ENCODE results near the gene MAPK8IP1.
"Not testable (repeated sequence)": the region's sequence is repeated elsewhere in the genome, so short reads cannot be mapped to it uniquely, and the experiment has no call there.

MAPK8IP1 gene

DNA sequence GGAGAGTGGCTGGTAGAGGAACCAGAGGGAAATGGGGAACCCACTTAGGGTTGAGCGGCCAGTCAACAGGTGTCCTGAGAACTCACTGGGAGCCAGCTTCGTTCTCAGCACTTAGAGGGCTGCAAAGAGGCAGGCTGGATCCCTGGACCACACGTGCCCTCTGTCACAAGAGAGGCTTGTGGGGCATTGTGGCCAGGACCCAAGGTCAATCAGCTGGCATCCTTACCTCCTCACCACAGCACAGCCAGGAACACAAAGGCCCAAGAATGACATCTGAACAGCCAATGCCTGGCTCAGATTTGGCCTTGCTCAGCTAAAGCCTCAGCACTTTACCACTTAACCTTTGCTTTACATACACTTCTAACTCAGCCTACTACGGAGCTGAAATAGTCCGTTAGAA lies 7.4 kb downstream of the MAPK8IP1 start:
- DNase-seq, result no peak

DNA sequence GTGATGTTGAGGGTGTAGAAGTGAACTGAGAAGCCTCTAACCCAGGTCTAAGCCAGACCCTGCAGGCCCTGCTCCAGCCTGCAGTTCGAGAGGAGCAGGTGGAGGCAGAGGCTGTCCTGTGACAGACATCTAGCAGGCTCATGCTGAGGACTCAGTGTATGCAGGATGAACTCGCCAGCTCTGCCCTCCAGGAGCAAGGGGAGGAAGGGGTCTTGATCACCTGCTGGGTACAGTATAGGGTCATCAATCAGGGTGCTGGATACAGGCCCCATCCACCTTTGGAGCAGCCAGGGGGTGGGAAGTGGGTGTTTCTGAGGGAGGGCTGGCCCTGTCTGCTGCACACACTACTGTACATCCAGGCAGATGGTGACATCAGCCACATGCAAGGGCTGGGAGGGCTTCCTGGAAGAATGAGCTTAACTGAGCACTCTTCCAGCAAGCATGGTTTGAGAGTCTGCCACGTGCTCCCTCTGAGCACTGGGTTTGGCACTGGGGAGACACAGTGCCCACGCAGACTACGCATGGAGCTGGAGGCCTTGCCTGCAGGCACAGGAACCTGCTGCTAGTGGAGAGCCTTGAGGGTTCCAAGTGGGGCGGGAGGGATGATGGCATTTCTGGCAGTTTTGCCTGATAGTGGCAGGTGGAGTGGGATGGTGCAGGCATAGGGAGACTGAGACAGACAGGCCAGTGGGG lies 9.2 kb downstream of the MAPK8IP1 start:
- DNase-seq, result no peak

DNA sequence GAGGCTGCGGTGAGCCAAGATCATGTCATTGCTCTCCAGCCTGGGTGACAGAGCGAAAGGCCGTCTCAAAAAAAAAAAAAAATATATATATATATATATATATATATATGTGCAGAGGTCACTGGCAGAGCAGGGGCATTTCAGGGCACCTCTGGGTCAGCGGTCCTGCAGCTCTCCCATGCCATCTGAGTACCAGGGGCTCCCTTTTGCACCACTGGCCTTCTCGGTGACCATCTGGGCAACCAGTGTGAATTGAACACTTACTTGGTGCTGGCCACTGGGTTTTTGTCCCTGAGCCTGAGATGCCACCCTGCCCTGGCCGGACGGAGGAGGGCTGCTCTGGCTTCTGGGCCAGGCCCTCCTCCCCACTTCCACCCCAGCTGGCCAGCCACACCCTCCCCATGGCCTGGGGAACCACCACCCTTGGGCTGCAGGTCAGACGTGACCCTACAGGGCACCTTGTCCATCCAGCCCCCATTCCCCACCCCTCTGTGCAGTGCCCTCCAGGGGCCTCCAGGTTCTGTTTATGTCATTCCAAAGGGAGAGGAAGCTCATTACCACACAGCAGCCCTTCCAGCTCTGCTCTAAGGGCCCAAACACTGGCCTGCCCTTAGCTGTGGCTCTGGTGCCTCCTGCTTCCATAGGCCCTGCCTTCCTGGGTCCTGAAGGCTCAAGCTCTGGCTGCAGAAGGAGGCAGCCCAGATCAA lies 10.3 kb downstream of the MAPK8IP1 start:
- no peak for DNase-seq

DNA sequence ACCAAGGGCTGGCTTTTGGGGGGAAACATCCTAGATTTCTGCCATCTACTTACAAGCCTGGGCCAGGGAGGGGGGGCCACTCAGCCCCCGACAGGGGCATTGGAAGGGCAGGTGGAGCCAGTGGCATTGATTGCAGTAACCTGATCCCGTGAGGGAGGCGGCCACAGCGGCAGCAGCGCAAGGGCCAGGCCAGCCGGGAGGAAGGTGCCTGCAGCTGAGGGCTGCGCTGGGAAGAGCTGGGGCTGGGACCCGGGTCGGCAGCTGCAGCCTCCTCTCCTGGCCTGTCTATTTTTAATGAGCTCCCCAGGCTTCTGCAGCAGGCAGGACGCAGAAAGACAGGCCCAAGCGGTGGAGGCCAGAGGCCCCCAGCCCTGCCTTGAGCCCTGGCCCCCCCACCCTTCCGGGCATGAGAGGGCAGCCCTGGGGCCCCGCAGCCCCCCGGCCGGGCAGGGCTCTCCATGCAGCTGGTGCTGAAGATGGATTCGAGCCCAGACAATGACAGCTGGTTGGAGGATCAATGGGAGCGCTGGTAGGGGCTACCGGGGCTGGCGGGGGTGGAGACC lies 11.1 kb downstream of the MAPK8IP1 start:
- no peak for DNase-seq

DNA sequence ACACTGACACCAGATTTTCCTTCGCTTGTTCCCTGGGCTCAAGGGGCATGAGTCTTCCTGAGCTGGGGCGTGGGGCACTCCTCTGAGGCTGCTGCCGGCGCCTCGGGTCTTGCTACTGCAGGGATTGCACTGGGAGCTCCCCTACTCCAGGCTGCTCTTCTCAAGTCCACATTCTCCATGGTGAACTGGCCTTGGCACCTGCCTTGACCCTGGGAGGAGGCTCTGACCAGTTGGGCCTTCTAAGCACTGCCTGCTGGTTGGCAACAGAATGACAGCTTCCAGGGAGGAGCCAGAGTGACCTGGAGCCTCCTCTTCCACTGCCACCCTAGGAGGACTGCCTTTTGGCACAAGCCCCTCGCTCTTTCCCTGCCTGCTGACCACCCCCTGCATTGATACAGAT lies 12.1 kb downstream of the MAPK8IP1 start:
- DNase-seq, result no peak

DNA sequence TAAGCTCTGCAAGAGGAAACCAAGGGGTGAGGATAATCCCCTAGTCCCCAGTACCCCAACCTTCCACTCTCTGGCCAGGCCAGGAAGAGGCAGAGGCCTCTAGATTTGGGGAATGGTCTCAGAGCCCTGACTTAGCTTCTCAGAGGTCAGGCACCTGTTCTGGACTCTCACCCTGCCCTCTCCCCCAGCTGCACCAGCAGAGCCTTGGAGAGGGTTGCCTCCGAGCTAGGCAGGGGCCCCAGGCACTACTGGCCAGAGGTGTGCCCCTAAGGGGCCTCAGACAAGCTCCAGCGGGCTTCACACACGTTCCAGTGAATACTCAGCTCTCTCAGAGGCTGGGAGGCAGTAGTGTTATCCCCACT lies 13.6 kb downstream of the MAPK8IP1 start:
- DNase-seq, result no peak

DNA sequence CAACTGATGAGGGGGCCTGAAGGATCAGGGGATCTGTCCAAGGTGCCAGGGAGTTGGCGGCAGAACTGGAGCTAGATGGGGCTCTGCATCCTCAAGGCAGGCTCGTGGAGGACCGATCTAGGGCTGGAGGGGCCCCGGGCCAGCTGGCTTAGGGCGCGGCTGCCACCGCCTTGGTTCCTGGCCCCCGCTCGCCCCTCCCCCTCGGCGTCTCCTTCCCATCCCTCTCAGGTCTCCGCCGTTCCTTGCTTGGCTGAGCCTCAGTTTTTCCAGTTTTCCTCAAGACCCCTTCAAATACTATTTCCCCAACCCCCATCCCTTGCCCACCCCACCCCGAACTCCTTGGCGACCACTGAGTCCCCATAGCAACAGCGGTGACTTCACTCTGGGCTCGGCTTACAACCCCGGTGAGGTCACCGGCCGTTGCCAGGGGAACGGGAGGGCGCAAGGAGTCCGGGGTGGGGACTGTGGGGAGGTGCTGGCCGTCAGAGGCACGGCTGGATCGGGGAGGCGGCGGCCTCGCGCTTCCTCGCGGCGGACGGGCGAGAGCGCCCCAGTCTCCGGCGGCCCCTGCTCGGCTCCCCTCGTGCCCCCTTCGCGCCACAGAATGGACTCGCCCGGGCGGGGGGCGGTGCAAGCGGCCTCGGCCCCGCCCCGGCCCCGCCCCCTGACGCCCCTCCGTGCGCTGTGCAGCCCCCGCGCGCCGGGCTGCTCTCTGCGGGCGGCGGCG lies 14.2 kb downstream of the MAPK8IP1 start:
- peak; percentile 67 for DNase-seq

DNA sequence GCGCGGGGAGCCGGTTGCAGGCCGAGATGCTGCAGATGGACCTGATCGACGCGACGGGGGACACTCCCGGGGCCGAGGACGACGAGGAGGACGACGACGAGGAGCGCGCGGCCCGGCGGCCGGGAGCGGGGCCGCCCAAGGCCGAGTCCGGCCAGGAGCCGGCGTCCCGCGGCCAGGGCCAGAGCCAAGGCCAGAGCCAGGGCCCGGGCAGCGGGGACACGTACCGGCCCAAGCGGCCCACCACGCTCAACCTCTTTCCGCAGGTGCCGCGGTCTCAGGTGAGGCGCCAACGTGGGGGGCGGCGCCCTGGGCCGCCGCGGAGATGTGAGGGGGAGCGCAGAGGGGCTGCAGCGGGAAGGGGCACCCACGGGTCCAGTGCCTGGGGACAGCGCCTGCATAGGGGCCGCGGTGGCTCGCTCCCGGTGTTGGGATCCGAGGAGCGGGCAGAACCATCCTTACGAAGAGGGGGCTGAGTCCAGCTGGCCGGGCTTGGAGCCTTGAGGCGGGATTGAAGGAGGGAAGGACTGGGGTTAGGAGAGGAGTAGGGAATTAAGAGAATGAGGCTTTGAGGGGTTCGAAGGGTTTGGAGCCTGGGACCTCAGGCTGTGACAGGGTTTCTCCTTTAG lies 14.8 kb downstream of the MAPK8IP1 start:
- DNase-seq, result not testable (repeated sequence)

DNA sequence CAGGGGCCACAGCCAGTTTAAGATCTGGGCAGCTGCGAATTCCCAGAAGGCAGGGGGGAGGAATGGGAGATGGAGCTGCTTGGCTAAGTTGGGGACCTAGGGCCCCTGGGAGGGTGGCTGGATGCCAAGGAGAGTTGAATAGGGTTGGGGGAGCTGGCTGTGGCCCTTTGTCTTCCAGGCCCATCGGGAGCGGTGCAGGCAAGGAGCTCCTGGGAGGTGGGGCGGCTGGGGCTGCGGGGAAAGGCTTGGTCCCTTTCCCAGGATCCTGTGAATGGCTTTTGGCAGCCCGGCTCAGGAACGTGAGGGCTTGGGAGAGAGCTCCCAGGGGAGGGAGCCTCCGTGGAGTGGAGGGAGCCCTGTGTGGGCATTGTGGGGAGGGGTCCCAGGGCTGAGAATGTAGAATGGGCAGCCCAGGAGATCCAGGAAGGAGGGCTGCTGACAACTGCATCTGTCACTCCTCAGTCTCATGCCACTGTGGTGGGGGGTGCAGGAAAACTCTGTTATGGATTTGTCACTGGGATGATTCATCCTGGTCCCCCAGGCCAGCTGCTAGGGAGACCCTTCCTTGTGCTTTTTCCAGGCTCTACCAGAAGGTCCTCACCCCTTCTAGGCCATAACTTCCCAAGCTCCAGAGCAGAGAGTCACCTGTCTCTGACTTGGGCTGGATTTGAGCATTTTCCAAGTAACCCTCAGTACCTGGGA lies 15.6 kb downstream of the MAPK8IP1 start:
- DNase-seq, result no peak

DNA sequence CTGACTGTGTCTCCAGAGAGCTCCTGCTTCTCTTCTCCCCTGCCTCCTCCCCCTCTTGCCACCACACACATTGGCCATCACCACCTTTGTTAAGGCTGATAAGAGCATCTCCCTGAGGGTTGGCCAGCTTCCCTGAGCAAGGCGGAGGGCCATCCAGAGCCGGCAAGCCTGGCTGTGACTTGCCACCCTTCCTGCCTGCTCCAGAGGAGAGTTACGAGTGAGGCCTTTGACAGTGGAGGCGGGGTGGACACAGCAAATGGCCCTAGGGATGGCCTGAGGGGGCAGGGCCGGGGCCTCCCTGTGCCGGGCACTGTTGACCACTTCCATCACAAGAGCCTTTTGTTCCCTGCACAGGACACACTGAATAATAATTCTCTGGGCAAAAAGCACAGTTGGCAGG lies 16.2 kb downstream of the MAPK8IP1 start:
- no peak for DNase-seq

DNA sequence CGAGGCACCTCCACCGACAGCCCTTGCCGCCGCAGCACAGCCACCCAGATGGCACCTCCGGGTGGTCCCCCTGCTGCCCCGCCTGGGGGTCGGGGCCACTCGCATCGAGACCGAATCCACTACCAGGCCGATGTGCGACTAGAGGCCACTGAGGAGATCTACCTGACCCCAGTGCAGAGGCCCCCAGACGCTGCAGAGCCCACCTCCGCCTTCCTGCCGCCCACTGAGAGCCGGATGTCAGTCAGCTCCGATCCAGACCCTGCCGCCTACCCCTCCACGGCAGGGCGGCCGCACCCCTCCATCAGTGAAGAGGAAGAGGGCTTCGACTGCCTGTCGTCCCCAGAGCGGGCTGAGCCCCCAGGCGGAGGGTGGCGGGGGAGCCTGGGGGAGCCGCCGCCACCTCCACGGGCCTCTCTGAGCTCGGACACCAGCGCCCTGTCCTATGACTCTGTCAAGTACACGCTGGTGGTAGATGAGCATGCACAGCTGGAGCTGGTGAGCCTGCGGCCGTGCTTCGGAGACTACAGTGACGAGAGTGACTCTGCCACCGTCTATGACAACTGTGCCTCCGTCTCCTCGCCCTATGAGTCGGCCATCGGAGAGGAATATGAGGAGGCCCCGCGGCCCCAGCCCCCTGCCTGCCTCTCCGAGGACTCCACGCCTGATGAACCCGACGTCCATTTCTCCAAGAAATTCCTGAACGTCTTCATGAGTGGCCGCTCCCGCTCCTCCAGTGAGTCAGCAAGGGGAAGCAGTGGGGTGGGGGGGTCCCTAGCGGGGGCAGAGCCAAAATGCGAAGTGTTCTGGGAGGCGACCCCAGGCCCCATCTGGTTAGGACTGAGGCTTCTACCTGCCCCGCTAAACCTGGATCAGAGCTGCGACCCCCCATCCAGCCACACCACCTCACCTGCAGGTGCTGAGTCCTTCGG lies 17.3 kb downstream of the MAPK8IP1 start:
- no peak for DNase-seq

DNA sequence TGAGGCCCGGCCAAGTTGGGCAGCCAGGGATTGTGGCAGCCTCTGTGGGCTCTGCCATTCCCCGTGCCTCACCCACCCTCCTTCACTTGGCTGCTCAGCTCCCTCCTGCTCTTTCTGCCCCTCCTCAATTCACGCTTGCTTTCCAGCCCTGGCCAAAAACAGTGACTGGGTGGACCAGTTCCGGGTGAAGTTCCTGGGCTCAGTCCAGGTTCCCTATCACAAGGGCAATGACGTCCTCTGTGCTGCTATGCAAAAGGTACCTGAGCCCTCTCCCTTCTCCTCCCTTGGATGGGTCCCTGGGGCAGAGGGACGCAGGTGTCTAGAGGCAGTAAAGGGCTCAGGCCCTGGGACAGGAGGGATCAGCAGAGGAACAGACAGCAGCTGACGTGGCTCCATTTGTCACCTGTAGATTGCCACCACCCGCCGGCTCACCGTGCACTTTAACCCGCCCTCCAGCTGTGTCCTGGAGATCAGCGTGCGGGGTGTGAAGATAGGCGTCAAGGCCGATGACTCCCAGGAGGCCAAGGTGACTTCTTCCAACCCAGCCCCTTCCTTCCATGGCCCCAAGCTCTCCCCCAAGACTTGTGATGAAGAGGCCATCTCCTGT lies 19.0 kb downstream of the MAPK8IP1 start:
- DNase-seq, result no peak

DNA sequence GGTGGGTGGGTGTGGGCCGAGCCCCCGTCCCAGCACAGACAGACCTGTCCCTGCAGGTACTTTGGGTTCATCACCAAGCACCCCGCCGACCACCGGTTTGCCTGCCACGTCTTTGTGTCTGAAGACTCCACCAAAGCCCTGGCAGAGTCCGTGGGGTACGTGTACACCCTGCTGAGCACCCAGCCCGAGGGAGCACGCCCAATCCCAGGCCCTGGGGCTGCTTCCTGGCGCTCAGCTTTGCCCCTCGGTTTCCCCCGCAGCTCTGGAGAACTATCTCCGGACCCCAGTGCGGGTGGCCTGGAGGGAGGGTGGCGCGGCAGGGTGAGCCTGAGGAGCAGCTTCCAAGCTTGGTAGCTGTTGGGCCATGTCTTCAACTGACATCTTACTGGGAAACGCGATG lies 19.6 kb downstream of the MAPK8IP1 start:
- DNase-seq, result no peak

DNA sequence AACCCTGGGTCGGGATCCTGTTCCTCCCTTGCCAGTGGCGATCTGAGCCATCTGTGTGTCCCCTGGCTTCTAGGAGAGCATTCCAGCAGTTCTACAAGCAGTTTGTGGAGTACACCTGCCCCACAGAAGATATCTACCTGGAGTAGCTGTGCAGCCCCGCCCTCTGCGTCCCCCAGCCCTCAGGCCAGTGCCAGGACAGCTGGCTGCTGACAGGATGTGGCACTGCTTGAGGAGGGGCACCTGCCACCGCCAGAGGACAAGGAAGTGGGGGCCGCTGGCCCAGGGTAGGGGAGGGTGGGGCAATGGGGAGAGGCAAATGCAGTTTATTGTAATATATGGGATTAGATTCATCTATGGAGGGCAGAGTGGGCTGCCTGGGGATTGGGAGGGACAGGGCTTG lies 20.1 kb downstream of the MAPK8IP1 start:
- DNase-seq, result not testable (repeated sequence)

DNA sequence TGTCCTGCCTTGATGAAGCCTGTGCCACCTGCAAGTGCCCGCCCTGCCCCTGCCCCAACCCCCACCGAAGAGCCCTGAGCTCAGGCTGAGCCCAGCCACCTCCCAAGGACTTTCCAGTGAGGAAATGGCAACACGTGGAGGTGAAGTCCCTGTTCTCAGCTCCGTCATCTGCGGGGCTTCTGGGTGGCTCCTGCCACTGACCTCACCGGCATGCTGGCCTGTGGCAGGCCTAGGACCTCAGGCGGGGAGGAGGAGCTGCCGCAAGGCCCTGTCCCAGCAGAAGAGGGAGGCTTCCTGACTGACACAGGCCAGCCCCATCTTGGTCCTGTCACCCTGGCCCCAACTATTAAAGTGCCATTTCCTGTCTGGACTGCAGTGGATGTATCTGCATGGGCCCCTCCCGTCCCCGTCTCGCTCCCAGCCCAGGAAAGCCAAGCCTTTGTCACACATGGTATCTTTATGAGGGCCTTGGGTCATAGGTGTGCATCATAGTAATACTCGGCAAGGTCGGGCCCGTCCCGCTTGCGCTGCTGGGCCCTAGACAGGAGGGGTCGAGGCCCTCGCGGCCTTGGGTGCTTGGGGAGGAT lies 20.7 kb downstream of the MAPK8IP1 start:
- DNase-seq, result no peak

DNA sequence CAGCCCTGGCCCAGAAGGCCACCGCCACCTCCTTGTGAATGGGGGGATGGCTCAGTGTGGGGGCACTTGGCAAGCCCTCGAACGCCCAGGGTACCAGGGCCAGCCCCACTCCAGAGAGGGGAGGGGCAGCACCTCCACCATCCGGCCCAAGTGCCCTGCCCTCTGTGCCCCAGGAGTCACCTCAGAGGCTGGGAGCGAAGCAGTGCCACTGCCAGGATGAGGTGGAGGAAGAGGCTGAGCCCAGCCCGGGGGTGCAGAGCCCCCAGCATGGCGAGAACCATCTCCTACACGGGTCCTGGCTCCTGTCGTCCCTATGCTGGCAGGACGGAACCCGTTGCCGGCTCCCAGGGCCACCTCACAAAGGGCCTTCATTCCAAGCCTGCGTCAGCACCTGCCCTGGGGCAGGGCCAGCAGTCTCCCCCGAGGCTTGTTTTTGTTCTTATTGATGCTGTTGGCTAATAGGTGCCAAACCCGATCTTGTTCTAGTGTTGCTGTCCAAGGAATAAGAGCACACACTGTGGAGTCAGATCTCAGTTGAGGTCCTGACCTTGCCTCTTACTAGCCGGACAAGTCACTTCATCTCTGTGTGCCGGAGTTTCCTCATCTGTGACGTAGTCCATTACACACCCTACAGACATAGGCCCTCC lies 21.6 kb downstream of the MAPK8IP1 start, which contains the start of gene FREY1:
Gene FREY1 (minus strand): TSS at position 307 of the 647 bp plus-strand sequence. CDS start 26 bp downstream, at position 281.
- no peak for DNase-seq

DNA sequence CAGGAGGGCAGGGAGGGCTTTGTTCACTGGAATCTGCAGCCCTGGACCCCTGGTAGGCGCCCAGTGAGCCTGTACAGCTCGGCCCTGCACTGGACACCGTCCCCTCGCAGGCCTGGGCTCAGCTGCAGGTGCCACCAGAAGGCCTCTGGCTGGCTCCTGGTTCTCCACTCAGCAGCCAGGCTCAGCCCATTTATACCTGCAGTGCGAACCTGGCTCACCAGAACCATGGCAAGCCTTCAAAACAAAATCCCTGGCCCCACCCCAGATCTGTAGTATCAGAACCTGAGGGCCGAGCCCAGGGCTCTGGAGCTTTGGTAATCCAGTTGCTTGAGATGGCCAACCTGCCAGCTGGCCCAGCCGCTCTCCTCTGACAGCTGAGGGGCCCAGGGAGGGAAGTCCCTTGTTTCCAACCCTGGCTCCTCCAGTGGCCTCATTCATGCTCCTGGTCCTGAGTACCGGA lies 22.5 kb downstream of the MAPK8IP1 start:
- DNase-seq, result no peak

DNA sequence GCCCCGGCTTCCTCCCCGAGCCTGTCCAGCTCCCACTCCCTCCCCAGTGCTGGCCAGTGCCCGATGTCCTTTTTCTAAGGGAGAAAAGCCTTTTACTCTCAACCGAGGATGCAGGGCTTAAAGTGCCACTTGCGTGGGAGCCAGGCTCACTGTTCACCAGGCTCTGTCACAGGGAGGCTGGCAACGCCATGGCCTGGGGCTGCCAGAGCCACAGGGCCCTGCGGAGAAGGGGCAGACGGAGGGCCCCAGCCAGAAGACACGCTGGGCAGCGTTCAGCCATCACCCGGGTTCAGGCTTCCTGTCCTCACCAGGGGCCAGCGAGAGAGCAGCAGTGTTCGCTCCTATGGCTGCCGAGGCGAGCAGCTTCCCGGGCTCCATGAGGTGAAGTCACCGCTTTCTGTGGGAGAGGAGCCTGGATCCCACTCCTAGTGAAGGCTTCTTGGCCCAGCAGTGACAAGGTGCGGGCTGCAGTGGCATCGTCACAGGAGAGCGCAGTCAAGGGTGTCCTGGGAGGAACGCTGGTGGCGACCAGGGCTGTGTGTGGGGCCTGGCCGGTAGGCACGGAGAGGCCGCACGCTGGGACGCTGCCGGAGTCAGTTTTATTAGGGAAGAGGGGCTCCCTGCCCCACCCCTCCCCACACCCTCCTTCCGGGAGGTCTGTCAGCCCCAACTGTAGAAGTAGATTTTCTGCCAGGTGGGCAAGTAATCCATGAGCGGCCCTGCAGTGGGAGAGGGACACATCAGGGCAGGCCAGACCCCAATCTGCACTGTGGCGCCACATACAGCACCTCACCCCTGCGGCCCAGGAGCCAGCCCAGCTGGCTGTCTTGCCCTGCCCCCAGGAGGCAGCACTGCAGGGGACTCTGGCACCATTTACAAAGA lies 24.4 kb downstream of the MAPK8IP1 start:
- no peak for DNase-seq

DNA sequence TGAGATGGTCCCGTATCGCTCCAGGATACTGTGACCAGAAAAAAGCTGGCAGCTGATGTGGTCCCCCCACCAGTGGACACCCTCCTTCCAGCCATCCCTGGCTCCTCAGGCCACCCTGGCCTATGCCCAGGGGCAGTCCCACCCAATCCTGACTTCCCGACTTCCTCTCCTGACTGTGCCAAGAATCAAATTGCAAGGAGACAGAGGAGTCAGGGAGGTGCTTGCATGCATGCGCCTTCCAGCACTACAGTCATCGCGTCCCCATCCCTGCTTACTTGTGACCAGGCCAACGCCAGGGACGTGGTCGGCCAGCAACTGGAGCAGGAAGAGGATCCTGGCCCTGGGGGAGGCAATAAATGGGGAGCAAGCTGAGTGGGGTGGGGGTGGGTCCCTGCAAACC lies 25.2 kb downstream of the MAPK8IP1 start:
- DNase-seq, result no peak
